NCI-H2171 treated with DMSO at 0.1 percent for 48 hours (cell line): Measurements from ENCODE around the gene ANKS3.

Source experiments
- DNase-seq: peaks from one replicate; lab custom pipeline; 2025; lab: John Stamatoyannopoulos, UW

The ANKS3 gene

GRCh38 chr16:4646773-4647643 is 87.1 kb downstream of the ANKS3 start:
- DNase-seq = no peak
